Stomach (tissue), 4 donors: Measurements from ENCODE around the gene RBBP5.

Experiments used
- CTCF ChIP-seq, 7 experiments: fragments of 450-650 bp in 4 of 7; fragments of 200-600 bp in 3 of 7; sonication (generic) in 3 of 7; IDR thresholded peaks; one replicate each; pipeline ENCODE4 v1.5.1; 2016 to 2019; ENCODE audit warnings: antibody characterized with exemption in 7 of 7, control low read depth in 2 of 7, mild to moderate bottlenecking in 1 of 7
- POLR2A ChIP-seq, 4 donors: fragments of 450-650 bp; IDR thresholded peaks; one replicate each; pipeline ENCODE4 v1.6.1; 2016; ENCODE audit warnings: antibody characterized with exemption in 4 of 4, control low read depth in 2 of 4, mild to moderate bottlenecking in 1 of 4, moderate library complexity in 1 of 4
- POLR2AphosphoS5 ChIP-seq, 3 donors: sonication (generic); formaldehyde crosslinking; IDR thresholded peaks; one replicate each; pipeline ENCODE4 v1.6.1; 2016; ENCODE audit warnings: antibody characterized with exemption in 3 of 3

DNA sequence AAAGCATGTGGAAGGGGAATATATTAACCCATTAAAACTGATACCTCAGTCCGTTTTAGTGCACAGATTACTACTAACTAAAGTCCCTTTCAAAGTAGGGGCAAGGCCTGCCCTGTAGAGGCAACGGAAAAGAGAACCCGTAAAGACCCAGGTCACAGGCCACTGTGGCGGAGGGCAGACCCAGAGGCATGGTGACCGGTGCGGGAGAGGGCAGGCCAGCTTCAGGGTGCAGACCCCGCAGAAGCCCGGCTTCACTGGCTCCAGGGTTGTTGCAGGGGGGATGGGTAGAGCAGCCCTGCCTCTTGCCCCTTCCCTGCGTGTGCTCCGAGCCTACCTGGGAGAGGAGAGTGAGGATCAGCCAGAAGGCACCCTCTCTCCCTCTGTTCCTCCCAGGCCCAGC, 61.0 kb downstream of the RBBP5 start:
- TF ChIP-seq CTCF (IDR thresholded peaks at IDR 0.05) (no peak), POLR2AphosphoS5 (IDR thresholded peaks at IDR 0.05) (no peak), POLR2A (IDR thresholded peaks at IDR 0.05) (no peak)
